DND-41 (cell line): Measurements from ENCODE around the gene SHC2.

ENCODE experiments used
- ATAC-seq: fragments of 200-7000 bp; cut with Tn5 transposase; 3 replicates; pipeline ENCODE4 v1.9.1; 2021; ENCODE audit warnings: low read depth; ENCODE audit not compliant: insufficient read depth
- DNase-seq: peaks from one replicate; pipeline ENCODE4 v3.0.0-alpha.2; 2020
- H2AFZ ChIP-seq: 2 replicates; pipeline ENCODE4 v1.6.0; 2012; ENCODE audit warnings: low read depth, low read length
- H3K27ac ChIP-seq: 2 replicates; pipeline ENCODE4 v1.5.1; 2012; ENCODE audit warnings: low read length, inconsistent platforms
- H3K27me3 ChIP-seq: fragments of 200-600 bp; sonication (generic); 2 replicates; pipeline ENCODE4 v1.6.0; 2012; ENCODE audit warnings: low read length, mild to moderate bottlenecking, inconsistent platforms; ENCODE audit not compliant: insufficient read depth, poor library complexity
- H3K36me3 ChIP-seq: 2 replicates; pipeline ENCODE4 v1.5.1; 2012; ENCODE audit warnings: low read length, inconsistent platforms; ENCODE audit not compliant: insufficient read depth
- H3K4me1 ChIP-seq: 2 replicates; pipeline ENCODE4 v1.5.1; 2012; ENCODE audit warnings: mild to moderate bottlenecking, low read length; ENCODE audit not compliant: insufficient read depth
- H3K4me2 ChIP-seq: 2 replicates; pipeline ENCODE4 v1.6.0; 2012; ENCODE audit warnings: mild to moderate bottlenecking, moderate library complexity, low read length, inconsistent platforms; ENCODE audit not compliant: insufficient read depth
- H3K4me3 ChIP-seq, 2 experiments: fragments of 200-600 bp in 1 of 2; shearing (Covaris generic) in 1 of 2; 2 replicates each; pipeline ENCODE4 v1.5.1; 2012 to 2016; ENCODE audit warnings: inconsistent platforms in 2 of 2, low read length in 2 of 2, mild to moderate bottlenecking in 2 of 2, low read depth in 1 of 2, moderate library complexity in 1 of 2
- H3K79me2 ChIP-seq: 2 replicates; pipeline ENCODE4 v1.6.0; 2012; ENCODE audit warnings: low read length, inconsistent platforms; ENCODE audit not compliant: insufficient read depth
- H3K9ac ChIP-seq: 2 replicates; pipeline ENCODE4 v1.6.0; 2012; ENCODE audit warnings: low read depth, mild to moderate bottlenecking, inconsistent platforms, low read length, moderate library complexity
- H3K9me3 ChIP-seq: 2 replicates; pipeline ENCODE4 v1.5.1; 2012; ENCODE audit warnings: low read length, moderate library complexity, mild to moderate bottlenecking, inconsistent platforms; ENCODE audit not compliant: insufficient read depth, severe bottlenecking
- H4K20me1 ChIP-seq: 2 replicates; pipeline ENCODE4 v1.6.0; 2012; ENCODE audit warnings: low read length; ENCODE audit not compliant: insufficient read depth
- CTCF ChIP-seq: IDR thresholded peaks from 2 replicates; pipeline ENCODE4 v1.5.1; 2012; ENCODE audit warnings: borderline replicate concordance, low read length, moderate library complexity, mild to moderate bottlenecking; ENCODE audit not compliant: poor library complexity, severe bottlenecking; ENCODE audit errors: extremely low read depth
- EZH2 ChIP-seq: IDR thresholded peaks from 3 replicates; pipeline ENCODE4 v1.6.1; 2012; ENCODE audit warnings: borderline replicate concordance, low read depth, mild to moderate bottlenecking, moderate library complexity, low read length, inconsistent platforms; ENCODE audit not compliant: severe bottlenecking

SHC2 gene

DNA sequence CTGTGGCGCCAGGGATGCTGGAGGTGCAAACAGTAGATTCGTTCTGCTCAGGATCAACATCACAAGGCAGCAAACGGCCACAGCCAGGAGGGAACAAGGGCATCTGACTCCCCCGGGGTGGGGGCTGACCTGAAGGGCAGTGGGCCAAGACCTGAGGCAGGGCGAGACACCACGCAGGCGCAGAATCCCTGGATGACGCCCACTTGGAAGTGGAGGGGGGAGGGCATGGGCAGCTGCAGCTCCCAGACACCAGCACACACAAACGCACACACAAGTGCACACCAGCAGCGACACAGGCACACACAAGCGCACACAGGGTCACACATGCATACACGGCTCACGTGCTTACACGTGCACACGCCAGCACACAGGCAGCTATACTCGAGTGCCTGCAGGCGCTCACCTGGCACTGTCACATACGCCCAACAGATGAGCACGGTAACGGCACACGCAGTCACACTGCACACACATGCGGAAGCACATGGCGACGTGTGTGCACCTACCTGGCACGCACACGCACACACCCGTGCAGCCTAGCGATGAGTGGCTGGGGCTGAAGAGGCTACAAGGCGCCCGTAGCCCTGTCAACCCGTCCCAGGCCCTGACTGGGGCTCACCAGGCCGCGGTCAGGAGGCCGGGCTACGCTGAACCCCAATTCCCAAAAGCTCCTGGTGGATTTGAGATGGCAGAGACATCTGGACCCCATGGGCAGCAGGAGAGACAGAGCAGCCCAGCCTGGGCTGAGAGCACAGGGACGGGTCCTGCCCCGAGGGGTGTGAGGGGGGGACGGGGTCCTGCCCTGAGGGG is 57.4 kb downstream of the SHC2 start:
- ATAC-seq: no peak
- TF ChIP-seq CTCF (no peak), EZH2 (no peak)
- H3K36me3 ChIP-seq: no peaks in the 10 kb centered on the region
- no peak overlapping the region for H3K9ac ChIP-seq
- no peaks in the 10 kb centered on the region for H3K79me2 ChIP-seq
- H3K4me1 ChIP-seq: peaks cover 4% of the 10 kb centered on the region
- no peaks in the 10 kb centered on the region for H4K20me1 ChIP-seq
- no peak overlapping the region for H3K4me3 ChIP-seq
- H3K4me2 ChIP-seq: no peak overlapping the region
- no peaks in the 10 kb centered on the region for H3K27me3 ChIP-seq
- DNase-seq: no peak
- H3K9me3 ChIP-seq: no peaks in the 10 kb centered on the region
- H2AFZ ChIP-seq: no peak overlapping the region
- H3K27ac ChIP-seq: no peak overlapping the region

- H4K20me1 ChIP-seq: no peaks in the 10 kb centered on the region
- no peak for DNase-seq
- no peaks in the 10 kb centered on the region for H3K4me1 ChIP-seq
- no peak overlapping the region for H2AFZ ChIP-seq
- no peak overlapping the region for H3K4me2 ChIP-seq
- TF ChIP-seq EZH2: no peak
- TF ChIP-seq CTCF: no peak
- no peaks in the 10 kb centered on the region for H3K36me3 ChIP-seq
- H3K27me3 ChIP-seq: no peaks in the 10 kb centered on the region
- H3K27ac ChIP-seq: no peak overlapping the region
- H3K79me2 ChIP-seq: no peaks in the 10 kb centered on the region
- H3K9ac ChIP-seq: no peak overlapping the region
- H3K4me3 ChIP-seq: no peak overlapping the region
- no peaks in the 10 kb centered on the region for H3K9me3 ChIP-seq
- no peak for ATAC-seq
Observed at GRCh38 chr19:402786-403185, 58.0 kb downstream of the SHC2 start.

- no peak for TF ChIP-seq EZH2
- TF ChIP-seq CTCF: no peak
- no peaks in the 10 kb centered on the region for H4K20me1 ChIP-seq
- no peak overlapping the region for H2AFZ ChIP-seq
- no peaks in the 10 kb centered on the region for H3K9me3 ChIP-seq
- DNase-seq (no peak), ATAC-seq (no peak)
- no peaks in the 10 kb centered on the region for H3K79me2 ChIP-seq
- H3K4me2 ChIP-seq: no peak overlapping the region
- no peak overlapping the region for H3K4me3 ChIP-seq
- no peak overlapping the region for H3K9ac ChIP-seq
- H3K27me3 ChIP-seq: no peaks in the 10 kb centered on the region
- H3K4me1 ChIP-seq: no peaks in the 10 kb centered on the region
- no peak overlapping the region for H3K27ac ChIP-seq
- H3K36me3 ChIP-seq: no peaks in the 10 kb centered on the region
Observed at GRCh38 chr19:401866-402511, 58.8 kb downstream of the SHC2 start.
